Liver (tissue), 9 donors: Measurements from ENCODE around the gene SGIP1. TPM values are rescaled to one million over a fixed set of nuclear protein-coding genes. Genes with fewer than 3 reads are reported as not detected.

ENCODE experiments used
- DNase-seq: peaks from one replicate; pipeline ENCODE4 v3.0.0-alpha.2; 2017; ENCODE audit warnings: low spot score
- H3K27ac ChIP-seq, 2 donors: one replicate each; pipeline ENCODE4 v1.7.0; 2013; ENCODE audit warnings: inconsistent platforms in 2 of 2, low read length in 2 of 2, control low read depth in 1 of 2, low read depth in 1 of 2, mild to moderate bottlenecking in 1 of 2
- H3K27me3 ChIP-seq, 4 donors: one replicate each; pipeline versions ENCODE4 v1.6.1 to v1.7.0; 2013; ENCODE audit warnings: low read length in 3 of 4, inconsistent platforms in 1 of 4, mild to moderate bottlenecking in 1 of 4, moderate library complexity in 1 of 4; ENCODE audit not compliant: control insufficient read depth in 4 of 4, insufficient read depth in 4 of 4
- H3K36me3 ChIP-seq, 4 donors: one replicate each; pipeline versions ENCODE4 v1.6.1 to v1.7.0; 2013; ENCODE audit warnings: low read length in 3 of 4, mild to moderate bottlenecking in 3 of 4, low read depth in 1 of 4, moderate library complexity in 1 of 4; ENCODE audit not compliant: control insufficient read depth in 4 of 4, insufficient read depth in 3 of 4
- H3K4me1 ChIP-seq, 4 donors: one replicate each; pipeline versions ENCODE4 v1.6.1 to v1.7.0; 2013; ENCODE audit warnings: low read length in 3 of 4, mild to moderate bottlenecking in 3 of 4, moderate library complexity in 1 of 4; ENCODE audit not compliant: control insufficient read depth in 4 of 4, insufficient read depth in 4 of 4
- H3K4me3 ChIP-seq, 3 donors: one replicate each; pipeline versions ENCODE4 v1.6.1 to v1.7.0; 2013; ENCODE audit warnings: low read length in 3 of 3, control low read depth in 1 of 3, low read depth in 1 of 3, mild to moderate bottlenecking in 1 of 3
- H3K9ac ChIP-seq, 2 donors: one replicate each; pipeline ENCODE4 v1.7.0; 2013; ENCODE audit warnings: low read length in 2 of 2, mild to moderate bottlenecking in 2 of 2, moderate library complexity in 2 of 2, control low read depth in 1 of 2, low read depth in 1 of 2
- H3K9me3 ChIP-seq, 4 donors: one replicate each; pipeline versions ENCODE4 v1.6.1 to v1.7.0; 2013; ENCODE audit warnings: low read length in 3 of 4; ENCODE audit not compliant: control insufficient read depth in 4 of 4
- CTCF ChIP-seq: fragments of 150-350 bp; IDR thresholded peaks from 2 replicates; pipeline ENCODE4 v1.5.1; 2017; ENCODE audit warnings: improper control_type of control experiment, low read depth, low read length; ENCODE audit not compliant: missing input control
- EGR1 ChIP-seq, 2 donors: IDR thresholded peaks; 2 replicates each; pipeline ENCODE4 v1.6.1; 2016 to 2018; ENCODE audit warnings: antibody characterized with exemption in 2 of 2, low read depth in 2 of 2
- FOXA2 ChIP-seq: IDR thresholded peaks from 2 replicates; pipeline ENCODE4 v1.6.1; 2016; ENCODE audit warnings: antibody characterized with exemption
- GABPA ChIP-seq, 2 donors: IDR thresholded peaks in 1 of 2; conservative IDR thresholded peaks in 1 of 2; 2 replicates each; pipeline ENCODE4 v1.6.1; 2016; ENCODE audit warnings: antibody characterized with exemption in 2 of 2, mild to moderate bottlenecking in 1 of 2, moderate library complexity in 1 of 2
- HNF4A ChIP-seq, 2 donors: conservative IDR thresholded peaks; 2 replicates each; pipeline ENCODE4 v1.6.1; 2016; ENCODE audit warnings: antibody characterized with exemption in 2 of 2, mild to moderate bottlenecking in 2 of 2
- HNF4G ChIP-seq: IDR thresholded peaks from 2 replicates; pipeline ENCODE4 v1.6.1; 2016; ENCODE audit warnings: antibody characterized with exemption
- NR2F2 ChIP-seq: IDR thresholded peaks from 2 replicates; pipeline ENCODE4 v1.6.1; 2016; ENCODE audit warnings: antibody characterized with exemption
- RAD21 ChIP-seq, 2 donors: IDR thresholded peaks; 2 replicates each; pipeline ENCODE4 v1.6.1; 2016; ENCODE audit warnings: antibody characterized with exemption in 2 of 2, mild to moderate bottlenecking in 2 of 2
- REST ChIP-seq: IDR thresholded peaks from 2 replicates; pipeline ENCODE4 v1.6.1; 2016; ENCODE audit warnings: antibody characterized with exemption, mild to moderate bottlenecking
- RXRA ChIP-seq, 2 donors: IDR thresholded peaks; 2 replicates each; pipeline ENCODE4 v1.6.1; 2017 to 2018; ENCODE audit warnings: antibody characterized with exemption in 2 of 2, mild to moderate bottlenecking in 1 of 2
- SP1 ChIP-seq: IDR thresholded peaks from 2 replicates; pipeline ENCODE4 v1.6.1; 2018; ENCODE audit warnings: antibody characterized with exemption, mild to moderate bottlenecking
- TAF1 ChIP-seq: conservative IDR thresholded peaks from 2 replicates; pipeline ENCODE4 v1.6.1; 2016; ENCODE audit warnings: antibody characterized with exemption, mild to moderate bottlenecking
- YY1 ChIP-seq: IDR thresholded peaks from 2 replicates; pipeline ENCODE4 v1.6.1; 2016; ENCODE audit warnings: antibody characterized with exemption, mild to moderate bottlenecking
- ZBTB33 ChIP-seq: IDR thresholded peaks from 2 replicates; pipeline ENCODE4 v1.6.1; 2016; ENCODE audit warnings: antibody characterized with exemption
- WGBS: extraction: QIAGEN DNeasy Blood & Tissue Kit; methylation state at CpG from one replicate; pipeline ENCODE4 v1.1.7; 2013; 5-methylcytosine and 5-hydroxymethylcytosine counted together
- polyA plus RNA-seq, 2 donors: library from polyadenylated mRNA; stranded (reverse) in 1 of 2; unstranded in 1 of 2; fragments of 200-250 nt in 1 of 2; fragments of >200 nt in 1 of 2; fragmentation: Nextera tagmentation in 1 of 2; extraction: Ambion mirVana in 1 of 2; gene quantifications; one replicate each; pipeline versions ENCODE4 v1.2.1 to v1.2.3, GENCODE V29; 2013 to 2015
- total RNA-seq, 2 donors: library from RNA; depleted of rRNA; stranded (reverse); fragments of >200 nt; gene quantifications; one replicate each; pipeline ENCODE4 v1.2.3, GENCODE V29; 2014
- donor health status: healthy.
- donor health status: healthy.
- donor health status: healthy.
- donor health status: healthy.
- donor health status: healthy.

The SGIP1 gene
- total and polyA plus RNA-seq, 4 donors: 0.09 to 2.5 (median 0.38) TPM

- Histone ChIP-seq H3K27me3 (no peaks in the 10 kb centered on the region), H3K4me3 (no peak overlapping the region), H3K4me1 (no peaks in the 10 kb centered on the region), H3K9me3 (no peaks in the 10 kb centered on the region), H3K9ac (no peak overlapping the region), H3K27ac (no peak overlapping the region), H3K36me3 (no peaks in the 10 kb centered on the region)
- 95% methylated on average over 3 of the region's 3 CpGs for WGBS
- no peak for DNase-seq
- TF ChIP-seq REST (no peak), FOXA2 (no peak), GABPA (IDR thresholded peaks at IDR 0.05 in 1 of 2, conservative IDR thresholded peaks at IDR 0.05 in 1 of 2) (no peak), RXRA (IDR thresholded peaks at IDR 0.05) (no peak), CTCF (no peak), EGR1 (IDR thresholded peaks at IDR 0.05; ENCODE audit: low read depth in 2 of 2) (no peak), HNF4A (conservative IDR thresholded peaks at IDR 0.05) (no peak), RAD21 (IDR thresholded peaks at IDR 0.05) (no peak), YY1 (no peak), HNF4G (no peak), SP1 (no peak), NR2F2 (no peak), TAF1 (no peak), ZBTB33 (no peak)
Observed at GRCh38 chr1:66521721-66522365, 12.1 kb upstream of the SGIP1 start.

- H3K4me3 ChIP-seq: no peak overlapping the region
- H3K27ac ChIP-seq: no peak overlapping the region
- no peaks in the 10 kb centered on the region for H3K36me3 ChIP-seq
- DNase-seq: no peak
- TF ChIP-seq ZBTB33: no peak
- H3K9me3 ChIP-seq: no peaks in the 10 kb centered on the region
- H3K9ac ChIP-seq: no peak overlapping the region
- H3K27me3 ChIP-seq: no peaks in the 10 kb centered on the region
- H3K4me1 ChIP-seq: no peaks in the 10 kb centered on the region
Observed at GRCh38 chr1:66523562-66523961, 10.4 kb upstream of the SGIP1 start.
